ENCODE measurements around the gene IQCE. TPM values are rescaled to one million over a fixed set of nuclear protein-coding genes. Genes with fewer than 3 reads are reported as not detected.

The IQCE gene
- total and polyA plus RNA-seq, 10 of the 15 experiments (the other 5 are each of a cell fraction or from before 2014, with no cell fraction given): 0.37 to 8.1 (median 3.7) TPM

DNA sequence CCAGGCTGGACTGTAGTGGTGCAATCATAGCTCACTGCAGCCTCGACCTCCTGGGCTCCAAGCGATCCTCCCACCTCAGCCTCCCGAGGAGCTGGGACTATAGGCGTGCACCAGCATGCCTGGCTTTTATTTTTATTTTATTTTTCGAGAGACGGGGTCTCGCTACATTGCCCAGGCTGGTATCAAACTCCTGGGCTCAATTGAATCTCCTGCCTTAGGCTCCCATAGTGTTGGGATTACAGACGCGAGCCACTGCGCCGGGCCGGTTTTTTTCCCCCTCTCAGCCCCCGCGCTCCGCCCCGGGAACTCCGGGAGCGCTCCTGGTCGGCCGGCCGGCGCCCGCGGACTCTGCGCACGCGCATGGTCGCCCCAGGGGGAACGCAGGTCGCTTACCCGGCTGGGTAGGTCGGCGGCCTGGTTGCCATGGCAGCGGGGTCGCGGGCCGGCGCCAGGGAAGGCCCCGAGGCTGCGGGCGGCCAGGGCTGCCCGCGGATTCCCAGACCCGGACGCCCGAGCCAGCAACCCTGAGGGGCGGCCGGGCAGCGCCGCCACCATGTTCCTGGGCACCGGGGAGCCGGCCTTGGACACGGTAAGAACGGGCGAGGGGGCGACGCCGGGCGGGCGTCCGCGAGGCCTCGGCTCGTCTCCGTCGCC is at the start of gene IQCE (continued):
- TF ChIP-seq, protein P1, sequence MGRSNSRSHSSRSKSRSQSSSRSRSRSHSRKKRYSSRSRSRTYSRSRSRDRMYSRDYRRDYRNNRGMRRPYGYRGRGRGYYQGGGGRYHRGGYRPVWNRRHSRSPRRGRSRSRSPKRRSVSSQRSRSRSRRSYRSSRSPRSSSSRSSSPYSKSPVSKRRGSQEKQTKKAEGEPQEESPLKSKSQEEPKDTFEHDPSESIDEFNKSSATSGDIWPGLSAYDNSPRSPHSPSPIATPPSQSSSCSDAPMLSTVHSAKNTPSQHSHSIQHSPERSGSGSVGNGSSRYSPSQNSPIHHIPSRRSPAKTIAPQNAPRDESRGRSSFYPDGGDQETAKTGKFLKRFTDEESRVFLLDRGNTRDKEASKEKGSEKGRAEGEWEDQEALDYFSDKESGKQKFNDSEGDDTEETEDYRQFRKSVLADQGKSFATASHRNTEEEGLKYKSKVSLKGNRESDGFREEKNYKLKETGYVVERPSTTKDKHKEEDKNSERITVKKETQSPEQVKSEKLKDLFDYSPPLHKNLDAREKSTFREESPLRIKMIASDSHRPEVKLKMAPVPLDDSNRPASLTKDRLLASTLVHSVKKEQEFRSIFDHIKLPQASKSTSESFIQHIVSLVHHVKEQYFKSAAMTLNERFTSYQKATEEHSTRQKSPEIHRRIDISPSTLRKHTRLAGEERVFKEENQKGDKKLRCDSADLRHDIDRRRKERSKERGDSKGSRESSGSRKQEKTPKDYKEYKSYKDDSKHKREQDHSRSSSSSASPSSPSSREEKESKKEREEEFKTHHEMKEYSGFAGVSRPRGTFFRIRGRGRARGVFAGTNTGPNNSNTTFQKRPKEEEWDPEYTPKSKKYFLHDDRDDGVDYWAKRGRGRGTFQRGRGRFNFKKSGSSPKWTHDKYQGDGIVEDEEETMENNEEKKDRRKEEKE (IDR thresholded peaks at IDR 0.05): no peak
- TF ChIP-seq ZNF24 (IDR thresholded peaks at IDR 0.05): peak; percentile 75

DNA sequence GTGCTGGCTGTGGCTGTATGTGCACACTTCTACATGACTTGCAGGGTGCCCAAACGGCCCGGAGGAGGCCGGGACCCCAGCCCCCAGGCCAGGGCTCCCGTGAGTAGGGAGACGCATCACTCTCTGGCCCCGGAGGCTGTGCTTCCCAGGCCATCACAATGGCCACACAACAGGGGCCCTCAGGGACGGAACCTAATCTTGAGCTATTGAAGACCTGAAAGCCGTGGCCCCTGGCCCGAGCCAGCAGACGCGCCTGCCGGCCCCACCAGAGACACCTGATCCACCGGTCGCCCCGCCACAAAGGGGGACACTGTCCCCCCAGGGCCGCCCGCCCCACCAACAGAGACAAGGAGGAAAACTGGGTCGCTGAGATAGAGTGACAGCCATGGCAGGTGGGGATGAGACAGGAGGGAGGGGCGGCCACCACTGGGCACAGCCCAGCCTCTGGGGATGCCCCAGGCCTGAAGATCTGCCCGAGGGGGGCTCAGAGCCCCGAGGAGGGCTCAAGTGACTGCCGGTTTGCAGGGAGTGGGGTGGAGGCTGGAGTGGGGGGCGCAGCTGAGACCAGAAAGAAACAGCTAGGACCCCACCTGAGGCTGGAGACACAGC is 49.4 kb upstream of the IQCE start:
- in situ Hi-C loops (cut with MboI) (no loop called here), intact Hi-C loops (cut with micrococcal nuclease; ENCODE audit: unreplicated experiment) (no loop called here)
- no peak for FAIRE-seq
- H3K9ac ChIP-seq (ENCODE audit: control insufficient read depth, insufficient read depth, low read length): no peak overlapping the region
- no TSS peak for BruUV-seq (replicated peaks)
- WGBS (ENCODE audit: insufficient coverage, insufficient replicate concordance, low lambda C conversion rate, missing lambda C conversion rate): 69% methylated on average over 23 of the region's 23 CpGs
- H4K20me1 ChIP-seq (ENCODE audit: control insufficient read depth, insufficient read depth): no peaks in the 10 kb centered on the region
- H3K36me3 ChIP-seq (ENCODE audit: control insufficient read depth in 2 of 2, insufficient read depth in 2 of 2, low read length in 1 of 2): no peaks in the 10 kb centered on the region
- ChIA-PET CTCF (no interaction called here), RAD21 (ENCODE audit: unreplicated experiment) (interaction anchor here (1.4 kb wide), 1 partner anchor 11 kb away, joined by 3 read pairs; no protein-coding TSS in a partner anchor), SMC1A (ENCODE audit: uncharacterized antibody, unreplicated experiment) (interaction anchor here (0.6 kb wide), 1 partner anchor 152 kb away, joined by 4 read pairs; no protein-coding TSS in a partner anchor), POLR2A (no interaction called here)
- H3K79me2 ChIP-seq (ENCODE audit: control insufficient read depth, insufficient read depth, low read length): no peaks in the 10 kb centered on the region
- H2AFZ ChIP-seq (ENCODE audit: control insufficient read depth, low read depth, low read length): 0 out of 2 replicates have a peak overlapping the region, but pooled peaks have one; percentile 19
- H3K4me3 ChIP-seq: no peak overlapping the region
- H3K9me3 ChIP-seq (replicated peaks; ENCODE audit: control insufficient read depth, insufficient read depth, low read length): no peaks in the 10 kb centered on the region
- H3K4me2 ChIP-seq (ENCODE audit: control insufficient read depth, insufficient read depth): no peak overlapping the region
- H3K27ac ChIP-seq (ENCODE audit: control insufficient read depth, insufficient read depth): no peak overlapping the region
- ATAC-seq: no peak
- no peak for DNase-seq (ENCODE audit: low read depth, low spot score)
- no peaks in the 10 kb centered on the region for H3K27me3 ChIP-seq (replicated peaks in 1 of 2; ENCODE audit: control insufficient read depth in 2 of 2, insufficient read depth in 2 of 2, low read length in 1 of 2)
- H3K4me1 ChIP-seq (ENCODE audit: control insufficient read depth, insufficient read depth, low read length): peaks cover 38% of the 10 kb centered on the region
- TF ChIP-seq GATAD2B (conservative IDR thresholded peaks at IDR 0.05; ENCODE audit: low read depth) (no peak), POLR2AphosphoS5 (IDR thresholded peaks at IDR 0.05; ENCODE audit: low read length) (no peak), KDM1A (IDR thresholded peaks at IDR 0.05; ENCODE audit: borderline replicate concordance) (no peak), EGR1 (IDR thresholded peaks at IDR 0.05; ENCODE audit: borderline replicate concordance in 1 of 2, low read depth in 2 of 2, low read length in 2 of 2) (no peak), BCL11A (IDR thresholded peaks at IDR 0.05; ENCODE audit: low read depth, low read length) (no peak)
- TF ChIP-seq, protein P2, sequence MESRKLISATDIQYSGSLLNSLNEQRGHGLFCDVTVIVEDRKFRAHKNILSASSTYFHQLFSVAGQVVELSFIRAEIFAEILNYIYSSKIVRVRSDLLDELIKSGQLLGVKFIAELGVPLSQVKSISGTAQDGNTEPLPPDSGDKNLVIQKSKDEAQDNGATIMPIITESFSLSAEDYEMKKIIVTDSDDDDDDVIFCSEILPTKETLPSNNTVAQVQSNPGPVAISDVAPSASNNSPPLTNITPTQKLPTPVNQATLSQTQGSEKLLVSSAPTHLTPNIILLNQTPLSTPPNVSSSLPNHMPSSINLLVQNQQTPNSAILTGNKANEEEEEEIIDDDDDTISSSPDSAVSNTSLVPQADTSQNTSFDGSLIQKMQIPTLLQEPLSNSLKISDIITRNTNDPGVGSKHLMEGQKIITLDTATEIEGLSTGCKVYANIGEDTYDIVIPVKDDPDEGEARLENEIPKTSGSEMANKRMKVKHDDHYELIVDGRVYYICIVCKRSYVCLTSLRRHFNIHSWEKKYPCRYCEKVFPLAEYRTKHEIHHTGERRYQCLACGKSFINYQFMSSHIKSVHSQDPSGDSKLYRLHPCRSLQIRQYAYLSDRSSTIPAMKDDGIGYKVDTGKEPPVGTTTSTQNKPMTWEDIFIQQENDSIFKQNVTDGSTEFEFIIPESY (IDR thresholded peaks at IDR 0.05): no peak
- TF ChIP-seq, protein P3, sequence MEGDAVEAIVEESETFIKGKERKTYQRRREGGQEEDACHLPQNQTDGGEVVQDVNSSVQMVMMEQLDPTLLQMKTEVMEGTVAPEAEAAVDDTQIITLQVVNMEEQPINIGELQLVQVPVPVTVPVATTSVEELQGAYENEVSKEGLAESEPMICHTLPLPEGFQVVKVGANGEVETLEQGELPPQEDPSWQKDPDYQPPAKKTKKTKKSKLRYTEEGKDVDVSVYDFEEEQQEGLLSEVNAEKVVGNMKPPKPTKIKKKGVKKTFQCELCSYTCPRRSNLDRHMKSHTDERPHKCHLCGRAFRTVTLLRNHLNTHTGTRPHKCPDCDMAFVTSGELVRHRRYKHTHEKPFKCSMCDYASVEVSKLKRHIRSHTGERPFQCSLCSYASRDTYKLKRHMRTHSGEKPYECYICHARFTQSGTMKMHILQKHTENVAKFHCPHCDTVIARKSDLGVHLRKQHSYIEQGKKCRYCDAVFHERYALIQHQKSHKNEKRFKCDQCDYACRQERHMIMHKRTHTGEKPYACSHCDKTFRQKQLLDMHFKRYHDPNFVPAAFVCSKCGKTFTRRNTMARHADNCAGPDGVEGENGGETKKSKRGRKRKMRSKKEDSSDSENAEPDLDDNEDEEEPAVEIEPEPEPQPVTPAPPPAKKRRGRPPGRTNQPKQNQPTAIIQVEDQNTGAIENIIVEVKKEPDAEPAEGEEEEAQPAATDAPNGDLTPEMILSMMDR (IDR thresholded peaks at IDR 0.05 in 2 of 3, conservative IDR thresholded peaks at IDR 0.05 in 1 of 3; ENCODE audit: control insufficient read depth in 2 of 3, extremely low read depth in 1 of 3, insufficient read depth in 1 of 3, low read depth in 3 of 3, low read length in 3 of 3): no peak
